Esophagus muscularis mucosa (tissue), 4 donors: Measurements from ENCODE around the gene TPSD1. TPM values are rescaled to one million over a fixed set of nuclear protein-coding genes. Genes with fewer than 3 reads are reported as not detected.

ENCODE experiments used
- DNase-seq: peaks from one replicate; pipeline ENCODE4 v3.0.0-alpha.2; 2017; ENCODE audit errors: extremely low spot score
- H3K27ac ChIP-seq, 4 donors: fragments of 200-600 bp; sonication (generic); replicated peaks in 1 of 4; 1 replicate in 3 of 4; 2 replicates in 1 of 4; pipeline ENCODE4 v1.5.1; 2016 to 2019; ENCODE audit warnings: mild to moderate bottlenecking in 1 of 4
- H3K27me3 ChIP-seq, 4 donors: fragments of 200-600 bp; sonication (generic); one replicate each; pipeline versions ENCODE4 v1.5.1 to v1.6.0; 2016 to 2019
- H3K36me3 ChIP-seq, 4 donors: fragments of 200-600 bp; sonication (generic); one replicate each; pipeline ENCODE4 v1.5.1; 2016 to 2019
- H3K4me1 ChIP-seq, 4 donors: fragments of 200-600 bp; sonication (generic); one replicate each; pipeline ENCODE4 v1.5.1; 2016 to 2019
- H3K4me3 ChIP-seq, 4 donors: fragments of 200-600 bp; sonication (generic); 1 replicate in 2 of 4; 2 replicates in 2 of 4; pipeline ENCODE4 v1.5.1; 2016 to 2019; ENCODE audit warnings: mild to moderate bottlenecking in 4 of 4, moderate library complexity in 1 of 4
- H3K9me3 ChIP-seq, 4 donors: fragments of 200-600 bp; sonication (generic); 1 replicate in 3 of 4; 2 replicates in 1 of 4; pipeline ENCODE4 v1.5.1; 2016 to 2019
- EP300 ChIP-seq: sonication (generic); formaldehyde crosslinking; IDR thresholded peaks from one replicate; pipeline ENCODE4 v1.6.1; 2017; ENCODE audit warnings: antibody characterized with exemption
- POLR2A ChIP-seq: fragments of 450-650 bp; IDR thresholded peaks from one replicate; pipeline ENCODE4 v1.6.1; 2017; ENCODE audit warnings: antibody characterized with exemption, moderate library complexity, mild to moderate bottlenecking, low read depth
- POLR2AphosphoS5 ChIP-seq, 2 donors: sonication (generic); formaldehyde crosslinking; IDR thresholded peaks; one replicate each; pipeline ENCODE4 v1.6.1; 2017; ENCODE audit warnings: antibody characterized with exemption in 2 of 2
- WGBS: methylation state at CpG from one replicate; pipeline ENCODE4 v1.1.5; 2018; 5-methylcytosine and 5-hydroxymethylcytosine counted together
- intact Hi-C: fragments of 100-400 bp; cut with DNase I; formaldehyde crosslinking; loops from one replicate; pipeline ENCODE4 v1.15.1; 2023
- total RNA-seq, 4 donors: library from RNA; depleted of rRNA; stranded (reverse); fragments of >200 nt; gene quantifications; one replicate each; pipeline versions ENCODE4 v1.1.0 to v1.2.1, GENCODE V29; 2016
- TF ChIP-seq, protein P1 (sequence below), 3 experiments: fragments of 200-600 bp in 2 of 3; fragments of 450-650 bp in 1 of 3; sonication (generic) in 2 of 3; IDR thresholded peaks; one replicate each; pipeline ENCODE4 v1.5.1; 2017 to 2019; ENCODE audit warnings: antibody characterized with exemption in 3 of 3, mild to moderate bottlenecking in 2 of 3, moderate library complexity in 1 of 3

The TPSD1 gene
- total RNA-seq, 4 donors from 2014 or later: 1.7 to 5.3 (median 2.2) TPM

DNA sequence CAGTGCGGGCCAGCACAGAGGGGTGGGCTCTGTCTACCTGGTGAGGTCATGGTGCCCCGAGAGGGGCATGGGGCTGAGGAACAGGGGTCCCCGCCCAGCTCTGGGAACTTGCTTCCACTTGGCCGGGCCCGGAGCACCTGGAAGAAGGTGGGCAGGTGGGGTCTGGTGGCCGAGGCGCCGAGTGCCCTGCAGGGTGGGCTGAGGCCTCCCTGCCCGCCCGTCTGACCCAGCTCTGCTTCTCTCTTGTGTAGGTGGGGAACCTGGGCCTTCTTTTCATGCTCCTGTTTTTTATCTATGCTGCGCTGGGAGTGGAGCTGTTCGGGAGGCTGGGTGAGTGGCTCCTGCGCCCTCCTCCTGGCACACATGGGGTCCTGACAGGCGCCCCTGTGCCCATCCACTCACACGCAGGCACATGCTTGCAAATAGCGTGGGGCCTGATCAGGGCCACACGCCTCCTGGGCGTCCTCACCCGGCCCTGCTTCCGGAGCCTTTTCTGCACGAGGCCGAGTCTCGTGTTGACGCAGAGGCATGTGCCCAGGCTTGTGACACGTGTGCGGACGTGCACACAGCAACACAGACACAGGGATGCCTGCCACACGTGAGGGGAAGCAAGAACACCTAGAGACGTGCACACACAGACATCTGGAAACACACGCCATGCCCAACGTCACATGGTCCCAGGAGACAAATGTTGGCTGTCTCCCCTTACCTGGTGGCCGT lies 39.0 kb upstream of the TPSD1 start:
- Histone ChIP-seq H3K9me3 (no peaks in the 10 kb centered on the region), H3K4me1 (peaks cover 0 to 12% (median 5%) of the 10 kb centered on the region in 4 donors), H3K27me3 (no peaks in the 10 kb centered on the region), H3K36me3 (peaks cover 3 to 98% (median 91%) of the 10 kb centered on the region in 4 donors), H3K27ac (no peak overlapping the region), H3K4me3 (no peak overlapping the region)
- intact Hi-C loops: no loop called here
- WGBS: 79% methylated on average over 19 of the region's 32 CpGs
- TF ChIP-seq POLR2A: no peak
- TF ChIP-seq, protein P1, sequence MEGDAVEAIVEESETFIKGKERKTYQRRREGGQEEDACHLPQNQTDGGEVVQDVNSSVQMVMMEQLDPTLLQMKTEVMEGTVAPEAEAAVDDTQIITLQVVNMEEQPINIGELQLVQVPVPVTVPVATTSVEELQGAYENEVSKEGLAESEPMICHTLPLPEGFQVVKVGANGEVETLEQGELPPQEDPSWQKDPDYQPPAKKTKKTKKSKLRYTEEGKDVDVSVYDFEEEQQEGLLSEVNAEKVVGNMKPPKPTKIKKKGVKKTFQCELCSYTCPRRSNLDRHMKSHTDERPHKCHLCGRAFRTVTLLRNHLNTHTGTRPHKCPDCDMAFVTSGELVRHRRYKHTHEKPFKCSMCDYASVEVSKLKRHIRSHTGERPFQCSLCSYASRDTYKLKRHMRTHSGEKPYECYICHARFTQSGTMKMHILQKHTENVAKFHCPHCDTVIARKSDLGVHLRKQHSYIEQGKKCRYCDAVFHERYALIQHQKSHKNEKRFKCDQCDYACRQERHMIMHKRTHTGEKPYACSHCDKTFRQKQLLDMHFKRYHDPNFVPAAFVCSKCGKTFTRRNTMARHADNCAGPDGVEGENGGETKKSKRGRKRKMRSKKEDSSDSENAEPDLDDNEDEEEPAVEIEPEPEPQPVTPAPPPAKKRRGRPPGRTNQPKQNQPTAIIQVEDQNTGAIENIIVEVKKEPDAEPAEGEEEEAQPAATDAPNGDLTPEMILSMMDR (IDR thresholded peaks at IDR 0.05): no peak
- no peak for TF ChIP-seq EP300
- no peak for TF ChIP-seq POLR2AphosphoS5 (IDR thresholded peaks at IDR 0.05)
- DNase-seq: no peak

DNA sequence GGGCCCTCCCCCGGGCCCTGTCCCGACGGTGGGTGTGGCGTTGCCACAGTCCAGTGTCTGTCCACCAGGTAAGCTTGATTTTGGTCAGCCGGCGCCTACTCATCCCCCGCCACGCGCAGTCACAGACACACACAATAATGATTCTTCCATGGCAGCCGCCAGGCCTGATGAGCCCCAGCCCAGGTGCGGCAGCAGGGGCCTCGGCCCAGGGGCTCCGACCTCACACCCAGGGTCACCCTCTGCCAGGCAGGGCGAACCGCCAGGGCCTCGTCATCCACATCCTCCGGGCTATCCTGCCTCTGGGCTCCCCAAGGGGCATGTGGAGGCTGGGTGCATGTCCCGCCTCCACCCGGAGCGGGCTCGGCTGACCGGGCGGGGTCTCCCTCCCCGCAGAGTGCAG lies 38.3 kb upstream of the TPSD1 start:
- no peak overlapping the region for H3K27ac ChIP-seq
- no peak for DNase-seq
- no peak for TF ChIP-seq EP300
- no peak for TF ChIP-seq POLR2A
- TF ChIP-seq, protein P1 (IDR thresholded peaks at IDR 0.05): no peak
- no peak for TF ChIP-seq POLR2AphosphoS5 (IDR thresholded peaks at IDR 0.05)
- H3K27me3 ChIP-seq: no peaks in the 10 kb centered on the region
- peaks cover 0 to 12% (median 5%) of the 10 kb centered on the region in 4 donors for H3K4me1 ChIP-seq
- WGBS: 84% methylated on average over 18 of the region's 24 CpGs
- H3K9me3 ChIP-seq: no peaks in the 10 kb centered on the region
- H3K36me3 ChIP-seq: peaks cover 3 to 97% (median 84%) of the 10 kb centered on the region in 4 donors
- intact Hi-C loops: no loop called here
- no peak overlapping the region for H3K4me3 ChIP-seq

DNA sequence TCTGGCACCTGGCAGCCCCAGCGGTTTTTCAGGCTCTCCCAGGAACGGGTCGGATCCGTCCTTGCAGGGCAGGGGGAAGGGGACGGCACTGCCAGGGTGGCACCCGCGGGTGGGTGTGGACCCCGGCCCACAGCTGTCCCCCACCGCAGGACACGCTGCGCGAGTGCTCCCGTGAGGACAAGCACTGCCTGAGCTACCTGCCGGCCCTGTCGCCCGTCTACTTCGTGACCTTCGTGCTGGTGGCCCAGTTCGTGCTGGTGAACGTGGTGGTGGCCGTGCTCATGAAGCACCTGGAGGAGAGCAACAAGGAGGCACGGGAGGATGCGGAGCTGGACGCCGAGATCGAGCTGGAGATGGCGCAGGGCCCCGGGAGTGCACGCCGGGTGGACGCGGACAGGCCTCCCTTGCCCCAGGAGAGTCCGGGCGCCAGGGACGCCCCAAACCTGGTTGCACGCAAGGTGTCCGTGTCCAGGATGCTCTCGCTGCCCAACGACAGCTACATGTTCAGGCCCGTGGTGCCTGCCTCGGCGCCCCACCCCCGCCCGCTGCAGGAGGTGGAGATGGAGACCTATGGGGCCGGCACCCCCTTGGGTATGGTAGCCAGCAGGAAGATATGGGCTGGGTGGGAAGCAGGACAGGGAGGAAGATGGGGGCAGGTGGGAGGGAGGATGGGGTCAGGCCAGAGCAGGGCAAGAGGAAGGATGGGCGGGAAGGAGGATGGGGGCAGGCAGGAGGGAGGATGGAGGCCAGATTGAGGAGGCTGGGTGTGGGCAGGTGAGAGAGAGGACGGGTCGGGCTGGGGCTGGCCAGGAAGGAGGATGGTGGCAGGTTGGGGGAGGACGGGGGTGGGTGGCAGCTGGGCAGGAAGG lies 37.6 kb upstream of the TPSD1 start:
- intact Hi-C loops: no loop called here
- TF ChIP-seq EP300 (no peak), POLR2A (no peak), POLR2AphosphoS5 (IDR thresholded peaks at IDR 0.05) (no peak)
- TF ChIP-seq, protein P1 (IDR thresholded peaks at IDR 0.05): no peak
- H3K4me3 ChIP-seq: no peak overlapping the region
- H3K4me1 ChIP-seq: peaks cover 0 to 12% (median 5%) of the 10 kb centered on the region in 4 donors
- DNase-seq: no peak
- 88% methylated on average over 45 of the region's 49 CpGs for WGBS
- no peak overlapping the region for H3K27ac ChIP-seq
- H3K27me3 ChIP-seq: no peaks in the 10 kb centered on the region
- H3K9me3 ChIP-seq: no peaks in the 10 kb centered on the region
- peaks cover 0 to 93% (median 76%) of the 10 kb centered on the region in 4 donors for H3K36me3 ChIP-seq

DNA sequence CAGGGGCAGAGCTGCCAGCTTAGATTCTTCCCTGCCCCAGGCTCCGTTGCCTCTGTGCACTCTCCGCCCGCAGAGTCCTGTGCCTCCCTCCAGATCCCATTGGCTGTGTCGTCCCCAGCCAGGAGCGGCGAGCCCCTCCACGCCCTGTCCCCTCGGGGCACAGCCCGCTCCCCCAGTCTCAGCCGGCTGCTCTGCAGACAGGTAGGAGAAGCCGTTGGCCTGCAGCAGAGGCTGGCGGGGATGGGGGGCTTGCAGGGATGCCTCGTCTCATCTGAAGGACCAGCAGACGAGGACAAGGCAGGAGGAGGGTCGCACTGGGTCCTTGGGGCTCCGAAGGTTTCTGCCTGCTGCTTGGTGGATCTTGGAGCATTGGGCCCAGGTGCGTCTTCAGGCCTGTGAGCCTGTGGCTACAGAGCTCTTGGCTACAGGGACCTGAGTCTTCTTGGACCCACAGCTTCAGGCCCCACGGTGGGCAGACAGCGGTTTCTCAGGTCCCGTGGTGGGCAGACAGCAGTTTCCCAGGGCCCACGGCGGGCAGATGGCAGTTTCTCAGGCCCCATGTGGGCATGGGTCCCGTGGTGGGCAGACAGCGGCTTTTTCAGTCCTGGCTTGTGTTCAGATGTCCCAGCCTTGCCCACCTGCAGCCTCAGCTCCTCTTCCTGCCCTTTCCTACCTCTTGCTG lies 36.8 kb upstream of the TPSD1 start:
- intact Hi-C loops: no loop called here
- H3K9me3 ChIP-seq: no peaks in the 10 kb centered on the region
- no peak overlapping the region for H3K27ac ChIP-seq
- TF ChIP-seq EP300: no peak
- TF ChIP-seq POLR2AphosphoS5 (IDR thresholded peaks at IDR 0.05): no peak
- no peak for TF ChIP-seq POLR2A
- TF ChIP-seq, protein P1 (IDR thresholded peaks at IDR 0.05): no peak
- H3K4me3 ChIP-seq: no peak overlapping the region
- WGBS: 83% methylated on average over 10 of the region's 24 CpGs
- DNase-seq: no peak
- peaks cover 0 to 85% (median 69%) of the 10 kb centered on the region in 4 donors for H3K36me3 ChIP-seq
- H3K4me1 ChIP-seq: peaks cover 0 to 12% (median 5%) of the 10 kb centered on the region in 4 donors
- no peaks in the 10 kb centered on the region for H3K27me3 ChIP-seq
